AG08395 (cell line): ENCODE data around the gene CSTB.
A peak's percentile ranks its signal among the peaks of the same experiment; 100 is the strongest.

Experiments
- DNase-seq: peaks from one replicate; pipeline ENCODE4 v3.0.0; 2012; ENCODE audit warnings: mixed read lengths, low spot score

CSTB gene

DNA sequence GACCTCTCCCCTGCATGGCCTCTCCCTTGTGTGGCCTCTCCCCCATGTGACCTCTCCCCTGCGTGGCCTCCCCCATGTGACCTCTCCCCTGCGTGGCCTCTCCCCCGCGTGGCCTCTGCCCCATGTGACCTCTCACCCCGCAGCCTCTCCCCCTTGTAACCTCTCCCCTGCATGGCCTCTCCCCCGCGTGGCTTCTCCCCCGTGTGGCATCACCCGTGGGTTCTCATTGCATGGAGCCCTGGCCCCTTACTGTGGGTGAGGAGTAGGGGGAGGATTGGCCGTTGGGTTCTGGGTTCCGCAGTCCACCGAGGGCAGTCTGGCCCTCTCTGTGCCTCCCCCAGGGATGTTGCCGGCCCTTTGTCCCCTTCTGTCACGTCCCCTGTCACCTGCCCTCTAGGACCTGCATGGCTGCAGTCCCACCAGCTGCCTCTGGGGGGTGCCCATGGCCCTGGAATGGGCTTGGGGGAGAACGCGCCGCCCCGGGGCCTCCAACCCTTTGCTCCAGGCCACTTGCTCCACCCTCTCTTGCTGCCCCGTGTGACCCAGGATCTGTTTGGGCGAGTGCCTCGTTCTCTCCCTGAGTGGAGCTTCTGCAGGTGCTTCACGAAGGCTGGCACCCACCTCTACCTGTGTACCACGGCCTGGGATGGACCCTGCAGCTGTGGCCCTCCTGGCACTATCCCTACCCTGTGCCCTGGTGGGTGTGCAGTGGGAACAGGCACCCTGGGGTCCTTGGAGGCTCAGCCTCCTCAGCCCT lies 34.6 kb upstream of the CSTB start:
- peak; percentile 93 for DNase-seq

DNA sequence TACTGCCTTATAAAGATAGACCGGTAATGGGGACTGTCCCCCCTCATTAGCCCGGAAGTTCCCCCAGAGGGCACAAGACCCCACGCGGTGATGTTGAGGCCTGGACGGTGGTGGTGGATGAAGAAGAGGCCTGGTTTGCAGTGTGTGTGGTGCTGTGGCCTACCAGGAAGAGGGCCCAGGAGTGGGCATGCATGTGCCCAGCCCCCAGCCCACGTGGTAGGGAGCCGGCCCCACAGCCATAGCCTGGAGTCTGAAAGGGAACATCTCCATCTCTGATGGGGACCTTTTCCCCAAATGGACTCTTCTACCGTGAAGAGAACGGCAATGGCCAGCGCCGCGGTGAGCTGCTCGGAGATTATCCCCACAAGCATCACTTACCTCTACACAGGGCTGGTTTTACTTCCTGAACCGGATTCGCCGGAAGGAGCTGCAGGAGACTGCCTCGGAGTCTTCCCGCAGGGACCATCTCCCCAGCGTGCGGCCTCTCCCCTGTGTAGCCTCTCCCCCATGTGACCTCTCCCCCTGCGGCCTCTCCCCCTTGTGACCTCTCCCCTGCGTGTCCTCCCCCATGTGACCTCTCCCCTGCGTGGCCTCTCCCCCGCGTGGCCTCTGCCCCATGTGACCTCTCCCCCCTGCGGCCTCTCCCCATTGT lies 33.9 kb upstream of the CSTB start:
- DNase-seq: no peak

DNA sequence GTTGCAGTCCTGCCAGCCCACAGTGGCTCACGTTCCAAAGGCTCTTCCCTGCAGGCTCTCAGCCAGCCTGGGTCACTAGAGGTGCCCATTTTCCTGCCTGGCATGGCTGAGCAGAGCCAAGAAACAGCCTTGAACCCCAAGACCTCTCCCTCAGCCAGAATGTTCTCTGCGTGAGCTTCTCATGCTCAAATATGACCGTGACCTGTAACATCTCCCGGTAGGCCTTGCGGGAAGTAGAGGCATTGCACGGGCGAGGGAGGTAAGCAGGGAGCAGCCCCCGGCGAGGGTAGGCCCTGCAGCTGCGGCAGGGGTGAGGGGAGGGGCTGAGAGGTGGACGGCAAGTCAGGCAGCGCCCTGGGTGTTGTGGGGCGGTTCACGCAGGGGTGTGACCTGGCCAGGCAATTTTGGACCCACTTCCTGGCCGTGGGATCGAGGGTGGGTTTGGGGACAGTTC lies 33.3 kb upstream of the CSTB start:
- DNase-seq: no peak

DNA sequence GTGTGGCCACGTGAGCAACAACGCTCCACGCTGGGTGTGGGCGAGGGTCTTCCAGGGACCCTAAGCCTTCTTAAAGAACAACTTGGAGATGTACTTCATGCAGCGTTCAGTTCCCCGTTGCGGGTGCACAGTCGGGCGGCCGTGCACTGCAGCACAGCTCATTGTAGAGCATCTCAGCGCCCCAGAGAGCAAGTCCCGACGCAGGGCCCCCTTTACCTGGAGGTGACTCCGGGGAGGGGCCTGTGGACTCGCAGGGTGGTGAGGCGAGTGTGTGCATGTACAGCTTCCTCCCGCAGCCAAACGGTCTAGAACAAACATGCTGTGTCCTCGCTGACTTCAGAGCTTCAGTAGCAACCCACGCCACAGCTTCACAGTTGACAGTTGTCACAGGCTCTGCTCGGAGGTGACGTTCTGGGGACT lies 32.7 kb upstream of the CSTB start:
- no peak for DNase-seq

DNA sequence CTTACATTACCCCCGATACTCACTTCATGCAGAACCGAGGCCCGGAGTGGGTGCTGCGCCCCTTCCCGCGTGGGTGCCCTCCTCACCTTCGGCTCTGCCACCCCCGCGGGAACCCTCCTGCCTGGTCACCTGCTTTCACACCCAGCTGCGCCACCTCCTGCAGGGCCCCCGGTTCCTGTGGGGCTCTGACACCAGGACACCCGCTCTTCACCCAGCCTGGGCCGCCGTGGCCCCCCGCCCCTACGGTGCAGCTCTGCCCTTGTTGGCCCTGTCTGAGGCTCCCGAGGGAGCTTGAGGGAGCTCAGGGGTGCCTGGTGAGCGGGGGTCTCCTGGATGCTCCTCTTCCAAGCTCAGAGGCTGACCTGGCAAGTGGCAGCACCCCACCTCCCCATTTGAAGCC lies 32.3 kb upstream of the CSTB start:
- DNase-seq: no peak

DNA sequence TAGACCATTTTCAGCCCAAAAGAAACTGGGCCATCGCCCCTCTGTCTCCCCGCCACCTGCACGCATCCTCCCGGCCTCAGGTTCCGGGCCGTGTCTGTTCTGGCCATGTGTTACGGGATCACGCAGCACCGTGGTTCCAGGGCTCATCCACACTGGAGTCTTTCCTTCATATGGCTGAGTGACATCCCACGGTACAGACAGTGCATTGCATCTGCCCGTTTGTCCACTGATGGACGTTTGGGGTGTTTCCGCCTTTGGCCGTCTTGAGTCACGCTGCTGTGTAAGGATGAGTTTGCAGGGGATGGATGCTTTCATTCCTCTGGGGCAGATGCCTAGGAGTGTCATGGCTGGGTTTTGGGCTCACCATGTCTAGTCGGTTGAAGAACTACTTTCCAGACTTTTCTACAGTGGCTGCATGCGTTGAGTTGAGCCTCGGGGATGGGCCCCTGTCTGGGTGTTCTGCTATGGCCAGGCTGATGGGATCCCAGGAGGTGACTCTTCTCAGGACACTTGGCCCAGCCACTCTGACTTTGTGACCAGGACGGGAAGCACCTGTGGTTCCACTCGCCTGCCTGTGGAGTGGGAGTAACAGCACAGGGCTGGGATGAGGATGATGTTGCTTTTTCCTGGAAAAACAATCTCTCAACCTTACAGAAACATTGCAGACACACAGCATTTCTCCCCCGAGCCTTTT lies 30.1 kb upstream of the CSTB start:
- DNase-seq: no peak

DNA sequence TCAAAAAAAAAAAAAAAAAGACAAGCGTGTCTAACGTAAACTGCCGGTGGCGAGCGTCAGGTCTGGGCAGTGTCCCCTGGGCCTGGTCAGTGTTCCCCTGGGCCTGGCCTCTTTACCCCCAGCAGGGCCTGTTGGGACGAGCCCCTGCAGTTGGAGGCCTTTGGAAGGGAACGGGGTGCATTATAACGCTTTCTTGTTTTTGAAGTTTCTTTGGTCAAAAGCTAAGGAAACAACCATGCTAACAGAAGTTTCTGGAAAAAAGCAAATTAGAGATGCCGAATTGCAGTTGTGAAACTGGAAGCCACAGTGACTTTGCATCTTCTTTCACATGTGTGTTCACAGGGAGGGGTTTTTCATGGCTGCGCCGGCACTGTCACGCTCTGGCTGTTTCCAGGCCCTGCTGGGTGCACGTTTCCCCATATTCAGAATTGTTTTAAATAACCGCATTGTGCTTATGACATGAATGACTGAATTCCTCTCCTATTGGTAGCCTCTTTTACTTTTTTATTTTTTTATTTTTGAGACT lies 29.2 kb upstream of the CSTB start:
- no peak for DNase-seq

DNA sequence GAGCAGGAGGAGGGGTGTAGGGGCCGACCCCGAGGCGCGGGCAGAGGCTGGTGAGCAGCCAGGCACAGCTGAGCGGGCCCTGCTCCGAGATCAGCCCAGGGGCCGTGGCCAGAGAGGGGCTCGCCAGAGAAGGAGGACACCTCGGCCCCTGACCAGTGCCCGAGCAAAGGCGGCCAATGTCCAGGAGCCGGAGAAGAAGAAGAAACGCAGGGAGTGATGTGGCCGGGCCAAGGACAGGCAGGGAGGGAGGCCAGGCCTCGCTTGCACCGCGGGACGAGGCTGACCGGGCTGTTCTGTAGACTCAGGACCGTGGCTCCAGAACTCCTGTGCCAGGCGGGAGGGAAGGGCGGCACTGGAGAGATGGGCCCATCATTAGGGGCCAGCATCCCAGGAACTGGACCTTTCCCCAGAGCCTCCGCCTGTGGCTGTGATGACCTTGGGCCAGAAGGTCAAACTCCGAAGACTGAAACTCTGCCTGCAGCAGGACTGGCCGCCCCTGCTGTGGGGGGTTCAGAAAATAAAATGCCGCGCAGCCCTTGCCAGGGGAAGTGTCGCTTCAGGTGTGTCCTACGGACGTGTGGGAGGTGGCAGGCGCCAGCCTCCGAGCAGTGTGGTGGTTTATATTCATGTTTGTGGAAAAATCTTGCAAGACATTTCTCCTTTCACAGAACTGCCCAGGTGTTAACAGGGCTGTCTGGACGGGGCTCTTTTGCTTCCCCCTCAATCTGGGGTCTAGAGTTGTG lies 27.6 kb upstream of the CSTB start:
- DNase-seq: no peak

DNA sequence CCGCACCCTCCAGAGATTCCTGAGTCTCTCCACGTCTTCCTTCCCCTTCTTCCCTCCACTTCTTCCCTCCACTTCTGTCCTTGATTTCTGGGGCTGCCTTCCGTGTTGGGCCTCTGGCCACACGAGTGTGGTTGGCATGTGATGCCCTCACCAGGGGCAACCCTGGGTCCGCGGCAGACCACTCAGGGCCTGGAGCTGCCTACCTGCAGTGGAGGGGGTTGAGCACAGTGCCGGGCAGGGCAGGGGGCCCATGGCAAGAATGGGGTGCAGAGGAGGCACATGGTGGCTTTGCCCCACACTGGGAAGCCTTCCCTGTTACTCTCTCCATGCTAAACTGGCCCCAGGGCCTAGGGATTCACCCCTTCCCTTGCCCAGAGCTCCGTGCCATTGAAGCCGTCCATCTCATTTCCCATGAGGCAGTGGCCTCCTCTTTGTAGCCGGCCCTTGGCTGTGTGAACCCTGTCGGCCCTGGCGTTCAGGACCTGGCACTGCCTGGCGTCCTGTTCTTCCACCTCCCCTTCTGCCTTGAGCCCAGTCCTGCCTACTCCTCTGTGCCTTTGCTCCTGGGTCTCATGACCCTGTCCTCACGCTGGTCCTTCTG lies 26.7 kb upstream of the CSTB start:
- DNase-seq: no peak

DNA sequence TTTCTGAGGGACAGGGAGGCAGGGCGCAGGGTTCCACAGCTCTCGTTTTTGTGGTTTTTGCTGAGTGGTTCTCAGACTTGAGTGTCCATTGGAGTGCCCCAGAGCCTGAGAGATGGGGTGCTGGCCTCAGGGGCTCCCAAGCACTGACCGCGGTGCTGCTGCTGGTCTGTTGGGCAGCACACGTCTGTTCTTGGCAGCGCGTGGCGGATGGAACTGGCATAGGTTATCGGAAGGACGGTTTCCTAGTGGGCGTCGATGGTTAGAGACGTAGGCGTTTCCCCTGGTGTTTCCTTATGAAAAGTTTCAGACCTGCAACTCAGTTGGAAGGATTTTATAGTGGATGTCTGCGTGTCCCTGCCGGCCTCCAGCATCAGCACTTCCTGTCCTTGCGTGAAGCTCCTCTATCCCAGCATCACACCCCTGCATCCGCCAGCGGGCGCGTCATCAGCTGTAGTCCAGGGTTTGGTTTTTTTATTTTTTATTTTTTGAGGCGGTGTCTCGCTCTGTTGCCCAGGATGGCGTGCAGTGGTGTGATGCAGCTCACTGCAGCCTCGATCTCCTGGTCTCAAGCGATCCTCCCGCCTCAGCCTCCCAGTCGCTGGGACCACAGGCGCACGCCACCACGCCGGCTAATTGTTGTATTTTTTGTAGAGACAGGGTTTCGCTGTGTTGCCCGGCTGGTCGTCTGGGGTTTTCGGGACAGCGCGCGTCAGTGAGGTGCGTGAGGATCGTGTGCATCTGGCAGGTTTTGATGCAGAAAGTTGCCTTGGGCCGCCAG lies 25.1 kb upstream of the CSTB start:
- DNase-seq: no peak

DNA sequence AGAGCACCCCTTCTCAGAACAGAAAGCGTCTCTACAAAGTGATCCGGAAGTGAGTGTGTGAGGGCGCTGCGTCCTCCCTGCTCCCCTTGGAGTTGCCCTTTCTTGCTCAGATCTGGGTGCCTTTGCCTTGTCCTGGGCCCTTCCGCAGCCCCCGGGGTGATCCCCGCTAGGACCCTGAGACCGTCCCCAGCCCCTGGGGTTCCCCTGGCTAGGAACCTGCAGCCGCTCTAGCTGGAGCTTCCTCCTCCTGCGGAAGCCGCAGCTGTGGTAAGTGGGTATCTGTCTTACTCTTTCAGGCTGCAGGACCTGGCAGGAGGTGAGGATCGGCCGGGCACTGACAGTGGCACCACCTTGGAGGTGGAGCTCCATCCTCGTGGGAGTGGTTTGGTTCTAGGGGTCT lies 24.5 kb upstream of the CSTB start:
- DNase-seq: no peak

DNA sequence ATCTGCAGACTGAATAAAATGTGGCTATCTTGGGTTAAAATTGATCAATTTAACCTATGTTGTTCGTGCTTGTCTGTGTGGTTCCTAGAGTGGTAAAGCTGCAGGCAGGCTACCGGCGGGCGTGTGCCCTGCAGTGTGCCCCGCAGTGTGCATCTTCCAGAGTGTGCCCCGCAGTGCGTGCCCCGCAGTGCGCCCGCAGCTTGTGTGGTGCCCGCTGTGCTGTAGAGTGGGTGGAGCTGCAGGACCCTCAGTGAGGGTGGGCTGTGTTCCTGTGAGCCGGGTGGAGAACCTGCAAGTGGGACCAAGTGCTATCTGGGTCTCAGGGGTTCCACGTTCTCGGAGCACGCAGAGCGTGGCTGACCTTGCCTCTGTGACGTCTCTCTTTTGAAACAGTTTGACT lies 24.0 kb upstream of the CSTB start:
- no peak for DNase-seq

DNA sequence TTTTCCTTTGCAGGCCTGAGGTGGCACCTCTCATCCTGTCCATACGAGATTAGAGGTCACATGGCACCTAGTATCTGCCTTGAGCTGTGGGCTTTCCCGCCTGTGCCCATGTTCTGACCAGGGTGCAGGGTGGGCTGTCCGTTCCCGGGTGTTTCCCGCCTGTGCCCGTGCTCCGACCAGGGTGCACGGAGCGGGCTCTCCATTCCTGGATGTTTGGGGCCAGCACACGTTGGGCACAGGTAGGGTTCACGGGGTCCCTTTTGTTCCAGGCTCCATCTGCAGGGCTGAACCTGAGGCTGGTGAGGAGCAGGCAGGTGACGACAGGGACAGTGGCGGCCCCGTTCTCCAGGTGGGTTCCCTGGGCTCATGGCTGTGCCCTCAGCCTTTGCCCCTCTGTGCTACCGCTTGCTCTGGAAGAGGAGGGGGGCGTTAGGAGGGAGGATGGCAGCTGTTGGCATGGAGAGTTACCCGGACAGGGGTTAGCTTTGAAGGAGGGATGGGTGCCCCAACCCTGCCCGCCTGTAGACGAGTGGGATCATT lies 23.3 kb upstream of the CSTB start:
- no peak for DNase-seq

DNA sequence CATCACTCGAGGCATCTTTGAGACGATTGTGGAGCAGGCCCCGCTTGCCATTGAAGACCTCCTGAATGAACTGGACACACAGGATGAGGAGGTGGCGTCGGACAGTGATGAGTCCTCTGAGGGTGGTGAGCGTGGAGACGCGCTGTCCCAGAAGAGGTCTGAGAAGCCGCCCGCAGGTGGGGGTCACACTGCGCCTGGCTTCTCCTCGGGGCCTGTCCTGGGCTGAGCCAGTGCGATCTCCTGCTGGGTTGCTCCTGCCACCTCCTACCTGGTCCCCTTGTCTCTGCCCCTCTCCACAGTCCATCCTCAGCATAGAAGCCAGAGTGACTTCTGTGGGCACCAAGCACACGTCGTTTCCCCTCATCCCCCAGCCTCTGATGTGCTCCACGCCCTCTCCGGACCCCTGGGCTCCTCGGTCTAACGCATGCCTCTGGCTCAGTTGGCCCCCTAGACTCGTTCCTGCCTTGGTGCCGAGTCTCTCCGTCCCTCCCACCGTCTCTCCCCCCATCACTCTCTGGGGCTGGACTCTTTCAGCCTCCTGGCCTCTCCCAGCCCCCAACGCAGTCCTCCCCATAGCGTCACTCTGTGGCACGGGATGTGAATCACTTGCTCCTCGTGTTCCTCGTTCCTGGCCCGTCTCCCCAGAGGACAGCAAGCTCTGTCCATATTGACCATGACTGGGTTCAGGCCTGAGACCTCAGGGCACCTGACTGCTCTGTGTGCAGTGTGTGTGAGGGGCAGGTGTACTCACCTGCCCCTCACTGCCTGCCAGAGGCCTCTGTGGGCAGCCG lies 22.0 kb upstream of the CSTB start:
- no peak for DNase-seq

DNA sequence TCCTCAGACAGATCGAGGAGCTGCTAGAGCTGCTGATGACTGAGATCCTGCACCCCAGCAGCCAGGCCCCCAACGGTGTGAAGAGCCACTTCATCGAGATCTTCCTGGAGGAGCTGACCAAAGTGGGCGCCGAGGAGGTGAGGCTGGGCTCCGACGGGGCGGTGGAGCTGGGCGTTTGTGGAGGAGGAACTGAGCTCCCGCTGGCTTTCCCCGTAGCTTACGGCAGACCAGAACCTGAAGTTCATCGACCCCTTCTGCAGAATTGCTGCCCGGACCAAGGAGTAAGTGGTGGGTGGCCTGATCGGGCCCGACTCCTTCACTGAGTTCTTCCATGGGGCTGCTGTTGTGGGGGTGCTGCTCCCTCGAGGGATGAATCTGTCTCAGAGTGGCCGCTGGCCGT lies 21.3 kb upstream of the CSTB start:
- DNase-seq: no peak

DNA sequence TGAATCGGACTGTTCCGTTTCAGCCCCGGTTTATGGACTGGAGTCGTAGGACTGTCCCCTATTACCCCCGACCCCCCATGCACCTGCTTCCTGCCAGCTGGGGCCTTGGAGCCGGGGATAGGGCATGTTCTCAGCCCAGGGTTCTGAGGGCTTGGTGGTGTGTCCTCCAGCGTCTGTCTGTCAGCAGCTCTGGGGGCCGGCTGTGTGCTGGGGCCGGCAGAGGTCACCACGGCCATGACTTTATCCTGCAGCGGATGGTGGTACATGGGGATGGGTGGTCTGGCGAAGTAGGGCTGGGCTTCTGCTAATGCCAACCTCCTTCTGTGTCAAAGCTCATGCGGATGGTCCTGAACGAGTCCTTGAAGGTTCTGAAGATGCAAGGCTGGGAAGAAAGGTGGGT lies 18.7 kb upstream of the CSTB start:
- no peak for DNase-seq

DNA sequence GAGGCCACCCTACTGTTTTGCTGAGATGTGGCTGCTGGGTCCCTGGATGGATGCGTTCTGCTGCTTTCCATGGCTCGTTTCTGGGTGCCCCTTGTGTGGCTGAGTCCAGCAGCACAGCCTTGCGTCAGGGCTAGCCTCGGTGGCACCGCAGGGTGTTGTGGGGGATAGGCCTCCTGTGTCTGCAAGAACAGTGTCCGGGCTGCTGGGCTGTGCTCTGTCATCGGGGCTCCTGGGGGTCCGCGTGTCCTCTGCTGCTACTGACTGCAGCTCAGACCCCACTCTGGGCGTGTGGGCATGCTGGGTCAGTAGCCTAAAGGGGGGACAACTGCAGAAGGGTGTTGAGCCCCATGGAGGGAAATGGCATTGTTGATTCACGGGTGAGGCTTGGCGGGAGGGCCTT lies 18.2 kb upstream of the CSTB start:
- DNase-seq: no peak

DNA sequence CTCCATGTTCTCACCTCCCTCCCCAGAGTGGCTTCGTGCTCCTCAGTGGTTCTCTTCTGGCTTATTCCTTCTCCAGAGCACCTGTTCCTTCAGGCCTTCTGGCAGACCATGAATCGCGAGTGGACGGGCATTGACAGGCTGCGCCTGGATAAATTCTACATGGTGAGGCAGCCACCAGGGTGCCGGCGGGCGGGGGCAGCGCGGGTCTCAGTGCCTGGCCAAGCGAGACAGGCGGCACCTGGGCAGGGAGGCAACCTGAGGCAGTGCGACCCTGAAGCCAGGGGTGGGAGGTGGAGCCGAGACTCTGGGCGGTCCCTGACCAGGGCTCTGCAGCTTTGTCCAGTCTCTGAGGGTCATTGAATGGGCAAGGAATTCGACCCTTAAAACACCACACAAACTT lies 17.1 kb upstream of the CSTB start:
- DNase-seq: no peak

DNA sequence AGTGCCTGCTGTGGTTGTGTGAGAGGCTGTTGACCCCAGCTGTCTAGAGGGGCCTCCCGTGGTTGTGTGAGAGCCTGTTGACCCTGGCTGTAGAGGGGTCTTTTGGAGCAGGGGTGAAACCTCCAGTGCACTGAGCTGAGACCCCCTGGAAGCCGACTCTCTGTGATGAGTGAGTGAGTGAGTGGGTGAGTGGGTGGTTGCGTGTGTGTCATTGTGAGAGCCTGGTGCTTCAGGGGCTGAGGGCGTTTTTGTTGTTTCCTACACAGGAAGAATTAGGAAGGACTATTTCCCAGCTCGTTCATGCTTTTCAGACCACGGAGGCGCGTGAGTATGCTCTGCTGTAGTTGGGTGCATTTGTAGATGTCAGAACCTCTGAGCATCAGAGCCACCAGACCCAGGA lies 16.3 kb upstream of the CSTB start:
- no peak for DNase-seq

DNA sequence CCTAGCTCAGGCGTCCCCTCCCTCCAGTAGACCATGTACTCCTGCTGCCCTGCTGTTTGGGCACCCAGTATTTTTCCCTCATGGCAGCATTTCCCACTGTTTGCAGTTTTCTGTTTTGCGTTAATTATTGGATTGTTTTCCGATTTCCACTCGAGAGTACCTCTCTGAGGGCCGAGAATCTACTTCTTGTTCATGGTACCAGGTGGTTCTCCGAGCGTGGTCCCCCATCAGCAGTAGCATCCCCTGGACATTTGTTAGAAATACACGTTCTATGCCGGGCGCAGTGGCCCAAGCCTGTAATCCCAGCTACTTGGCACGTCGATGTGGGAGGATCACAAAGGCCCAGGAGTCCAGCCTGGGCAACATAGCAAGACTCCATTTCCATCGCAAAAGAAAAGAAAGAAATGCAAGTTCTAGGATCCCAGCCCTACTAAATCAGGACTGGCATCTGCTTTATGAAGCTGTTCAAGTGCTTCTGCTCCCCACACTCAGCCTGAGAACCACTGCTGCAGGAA lies 14.0 kb upstream of the CSTB start:
- no peak for DNase-seq
